8988T (cell line): Measurements from ENCODE around the gene RNF166.

Experiments
- DNase-seq: peaks from one replicate; pipeline ENCODE4 v3.0.0; 2011

Gene RNF166

DNA sequence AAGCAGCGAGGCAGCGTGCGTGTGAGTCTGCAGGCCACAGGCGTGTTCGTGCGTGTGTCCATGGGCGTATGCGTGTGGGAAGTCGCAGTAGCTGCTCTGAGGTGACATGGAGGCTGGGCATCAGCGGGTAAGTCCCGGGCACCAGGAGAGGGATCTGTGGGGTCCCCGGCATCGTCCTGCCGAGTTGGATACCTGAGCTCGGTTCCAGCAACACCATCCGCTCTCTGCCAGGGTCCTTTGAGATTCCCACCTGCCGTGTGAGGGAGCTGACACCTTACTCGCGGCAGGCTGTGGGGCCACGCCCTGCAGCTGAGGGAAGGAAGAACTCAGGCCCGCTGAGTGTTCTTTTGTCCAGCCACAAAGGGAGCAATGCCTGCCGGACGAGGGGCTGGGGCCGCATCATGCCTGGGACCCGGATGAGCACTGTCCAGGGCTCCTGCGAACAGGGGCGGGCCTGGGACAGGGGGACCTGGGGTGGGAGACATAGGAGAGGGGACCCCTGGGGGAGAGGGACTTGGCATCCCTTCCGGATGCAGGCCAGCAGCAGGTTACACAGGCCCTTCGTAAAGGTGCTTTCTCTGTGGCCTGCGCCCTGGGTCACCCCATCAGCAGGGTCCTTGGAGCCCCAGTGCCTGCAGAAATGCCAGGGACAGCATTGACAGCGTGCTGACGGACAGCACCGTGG is 14.9 kb downstream of the RNF166 start:
- no peak for DNase-seq

DNA sequence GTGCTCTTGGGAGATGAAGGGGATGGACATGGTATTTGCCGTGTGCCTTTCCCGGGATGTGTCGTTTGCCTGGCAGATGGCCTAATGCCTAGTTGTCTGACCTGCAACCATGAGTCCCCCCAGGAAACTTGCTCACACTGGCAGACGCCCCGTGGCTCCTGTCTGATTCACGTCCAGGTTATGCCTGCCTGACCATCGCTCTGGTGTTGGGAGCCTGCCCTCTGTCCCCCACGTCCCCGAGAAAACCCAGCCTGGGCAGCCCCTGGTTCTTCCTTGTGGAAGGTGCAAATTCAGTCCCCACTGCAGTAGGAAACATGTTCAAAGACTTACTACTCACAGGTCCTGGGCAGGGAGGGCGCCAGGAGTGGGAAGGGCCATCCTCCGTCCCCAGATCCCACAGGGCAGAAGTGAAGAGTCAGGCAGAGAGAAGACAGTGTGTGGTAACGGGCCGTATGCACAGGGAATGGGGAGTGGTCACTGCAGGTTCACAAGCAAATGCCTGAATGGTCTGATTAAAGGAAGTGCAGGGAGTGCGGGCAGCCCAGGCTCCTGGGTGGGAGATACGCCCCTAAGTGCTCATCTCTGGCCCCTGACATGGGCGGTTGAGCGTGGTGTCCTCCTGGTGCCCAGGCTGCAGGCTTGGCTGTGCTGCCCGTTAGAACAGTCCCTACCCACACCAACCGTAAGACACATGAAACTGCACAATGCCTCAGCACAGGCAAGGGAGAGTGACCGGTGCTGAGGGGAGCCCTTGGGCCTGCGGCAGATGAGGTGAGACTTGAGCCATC is 15.7 kb downstream of the RNF166 start:
- DNase-seq = no peak

DNA sequence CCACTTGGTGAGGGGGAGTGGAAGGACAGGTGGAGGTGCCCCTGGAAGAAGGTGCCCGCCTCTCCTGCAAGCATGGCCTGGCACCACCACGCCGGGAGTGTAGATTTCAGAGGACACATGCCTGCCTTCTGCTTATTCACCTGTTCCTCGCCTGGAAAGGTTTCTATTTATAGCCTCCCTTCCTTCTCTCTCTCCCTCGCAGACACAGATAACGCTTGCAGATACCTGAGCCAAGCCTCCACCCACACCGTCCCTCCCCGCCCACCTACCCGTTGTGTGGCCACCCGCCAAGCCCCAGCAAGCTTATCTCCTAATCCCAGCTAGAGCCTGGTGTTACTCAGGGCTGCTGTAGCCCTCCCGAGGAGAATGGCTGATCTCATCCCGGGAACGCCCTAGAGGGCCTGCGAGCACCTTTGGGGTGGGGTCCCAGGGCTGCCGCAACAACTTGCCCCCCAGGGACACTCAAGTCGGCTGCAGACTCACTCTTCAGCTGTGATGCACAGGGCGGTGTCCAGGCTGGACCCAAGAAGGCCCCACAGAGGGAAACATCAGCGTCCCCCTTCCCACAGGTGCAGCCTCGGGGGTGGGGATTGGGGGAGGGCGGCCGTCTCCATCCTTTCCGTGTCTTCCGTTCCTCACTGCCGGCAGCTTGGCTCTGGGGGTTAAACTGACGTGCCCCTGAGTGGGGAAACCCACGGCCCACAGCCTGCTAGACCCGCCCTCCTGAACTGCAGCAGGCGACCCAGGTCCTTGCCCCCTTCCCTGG is 18.0 kb downstream of the RNF166 start:
- no peak for DNase-seq

DNA sequence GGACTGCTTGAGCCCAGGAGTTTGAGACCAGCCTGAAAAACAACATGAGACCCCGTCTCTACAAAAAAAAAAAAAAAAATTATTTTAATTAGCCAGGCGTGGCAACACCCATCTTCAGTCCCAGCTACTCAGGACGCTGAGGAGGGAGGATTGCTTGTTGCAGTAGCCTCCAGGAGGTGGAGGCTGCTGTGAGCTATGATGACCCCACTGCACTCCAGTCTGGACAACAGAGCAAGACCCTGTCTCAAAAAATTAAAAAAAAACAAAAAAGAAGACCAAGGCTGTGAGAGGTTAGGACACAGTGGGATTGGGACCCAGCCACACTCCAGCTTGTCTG is 18.6 kb downstream of the RNF166 start:
- no peak for DNase-seq

DNA sequence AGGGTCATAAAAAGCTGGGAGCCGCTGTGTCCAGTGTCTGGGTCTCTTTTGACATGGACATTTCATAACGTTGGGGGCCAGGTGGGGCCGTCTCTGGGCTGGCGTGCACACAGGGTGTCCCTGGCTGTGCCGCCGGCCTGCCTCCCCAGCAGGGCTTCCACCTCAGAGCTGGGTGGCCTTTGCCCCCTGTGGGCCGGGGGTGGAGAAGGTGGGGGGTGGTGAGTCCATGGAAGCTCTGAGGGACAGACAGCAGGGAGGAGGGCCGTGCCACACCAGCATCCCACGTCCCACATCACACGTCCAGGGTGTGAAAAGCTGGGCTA is 19.0 kb downstream of the RNF166 start:
- DNase-seq = no peak

DNA sequence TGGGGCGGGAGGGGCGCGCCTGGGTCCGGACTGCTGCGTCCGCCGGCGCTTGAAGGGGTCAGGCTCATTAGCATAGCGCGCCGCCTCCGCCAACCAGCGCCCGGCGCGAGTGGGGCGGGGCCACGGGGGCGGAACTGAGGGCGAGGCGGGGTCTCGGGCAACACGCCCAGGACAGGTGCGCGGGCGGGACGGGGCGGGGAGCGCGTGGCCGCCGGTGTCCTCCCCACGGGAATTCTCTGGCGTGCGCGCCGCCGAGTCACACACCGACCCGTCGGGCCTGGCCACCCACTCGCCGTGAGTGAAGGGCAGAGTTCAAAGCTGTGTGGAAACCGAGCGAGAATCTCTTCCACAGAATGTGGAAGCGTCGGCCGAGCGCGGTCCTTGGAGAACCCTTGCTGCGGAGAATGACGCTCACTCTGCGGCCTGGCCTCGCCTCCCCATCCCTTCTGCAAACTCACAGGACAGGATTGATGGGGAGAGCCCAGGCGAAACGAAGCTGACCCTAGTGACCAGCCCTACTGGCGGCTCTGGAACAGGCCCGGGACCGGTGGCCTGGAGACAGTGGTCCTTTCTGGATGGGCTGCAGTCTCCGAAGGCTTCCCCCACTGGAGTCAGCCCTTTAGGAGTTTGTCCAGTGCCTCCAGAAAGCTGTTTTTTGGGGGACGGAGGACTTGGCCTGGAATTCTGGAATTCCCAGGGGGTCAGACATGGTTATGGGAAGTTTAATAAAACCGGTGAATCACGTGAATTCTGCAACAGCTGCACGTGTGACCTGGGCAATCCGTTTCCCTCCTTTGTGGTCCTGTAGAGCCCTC is 19.6 kb downstream of the RNF166 start, which contains the start of gene SNAI3:
Gene SNAI3 (minus strand): TSS at position 69 of the 815 bp plus-strand sequence. CDS start 101 bp downstream, outside the sequence.
- DNase-seq = peak; percentile 99

DNA sequence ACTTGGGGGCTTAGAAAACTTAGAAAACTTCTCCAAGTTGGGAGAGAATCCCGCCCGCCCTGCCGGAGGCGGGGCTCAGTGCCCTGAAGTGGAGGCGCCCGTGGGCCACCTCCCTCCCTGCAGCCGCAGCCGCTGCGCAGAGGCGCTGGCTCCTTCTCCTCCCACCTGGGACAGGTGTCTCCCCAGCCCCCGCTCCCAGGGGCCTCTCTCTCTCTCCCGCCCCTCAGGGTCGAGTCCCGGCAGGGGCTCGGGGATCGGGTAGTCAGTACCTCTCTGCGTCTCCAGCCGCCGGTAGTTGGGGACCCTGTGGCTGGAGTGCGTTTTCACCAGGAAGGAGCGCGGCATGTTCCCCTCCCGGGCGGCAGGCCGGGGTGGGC is 20.2 kb downstream of the RNF166 start:
- DNase-seq = no peak

DNA sequence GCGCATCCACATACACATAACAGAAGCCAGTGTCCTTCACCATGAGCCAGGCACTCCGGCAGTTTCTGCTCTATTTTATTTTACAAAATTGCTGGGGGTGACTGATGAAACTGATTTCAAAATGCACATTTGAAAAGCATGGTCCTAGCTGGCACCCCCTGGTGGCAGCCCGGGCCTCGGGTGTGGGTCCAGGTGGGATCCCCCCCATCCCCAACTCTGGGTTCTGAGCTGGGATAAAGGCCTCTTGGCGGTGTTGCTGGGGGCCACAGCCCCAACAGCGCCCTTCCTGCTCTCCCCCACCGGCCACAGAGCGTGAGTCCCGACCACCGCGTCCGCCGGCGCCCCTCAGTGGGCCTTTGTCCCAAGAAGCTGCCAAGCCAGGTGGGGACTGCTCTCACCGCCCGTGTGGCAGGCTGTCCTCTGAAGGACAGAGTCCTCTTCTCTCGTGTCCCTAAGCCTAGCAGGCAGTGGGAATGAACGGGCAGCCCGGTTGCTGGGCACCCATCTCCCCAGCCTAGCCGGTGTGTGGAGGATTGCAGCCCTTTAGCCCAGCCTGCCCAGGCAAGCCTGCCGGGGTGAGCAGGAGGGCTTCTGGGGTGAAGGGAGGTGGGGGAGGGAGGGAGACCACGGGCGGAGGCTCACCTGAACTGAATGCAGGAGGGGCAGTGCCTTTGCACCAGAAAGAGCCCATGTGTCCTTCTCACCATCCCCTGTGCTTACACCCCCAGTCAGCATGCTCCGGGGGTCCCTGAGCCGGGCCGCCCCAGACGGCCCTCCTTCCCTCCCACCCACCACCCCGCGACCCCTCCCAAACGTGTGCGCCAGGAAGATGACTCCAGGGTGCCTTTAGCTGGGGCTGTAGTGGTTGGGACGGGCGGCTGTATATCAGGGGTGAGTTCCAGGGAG is 20.8 kb downstream of the RNF166 start:
- peak; percentile 98 for DNase-seq

DNA sequence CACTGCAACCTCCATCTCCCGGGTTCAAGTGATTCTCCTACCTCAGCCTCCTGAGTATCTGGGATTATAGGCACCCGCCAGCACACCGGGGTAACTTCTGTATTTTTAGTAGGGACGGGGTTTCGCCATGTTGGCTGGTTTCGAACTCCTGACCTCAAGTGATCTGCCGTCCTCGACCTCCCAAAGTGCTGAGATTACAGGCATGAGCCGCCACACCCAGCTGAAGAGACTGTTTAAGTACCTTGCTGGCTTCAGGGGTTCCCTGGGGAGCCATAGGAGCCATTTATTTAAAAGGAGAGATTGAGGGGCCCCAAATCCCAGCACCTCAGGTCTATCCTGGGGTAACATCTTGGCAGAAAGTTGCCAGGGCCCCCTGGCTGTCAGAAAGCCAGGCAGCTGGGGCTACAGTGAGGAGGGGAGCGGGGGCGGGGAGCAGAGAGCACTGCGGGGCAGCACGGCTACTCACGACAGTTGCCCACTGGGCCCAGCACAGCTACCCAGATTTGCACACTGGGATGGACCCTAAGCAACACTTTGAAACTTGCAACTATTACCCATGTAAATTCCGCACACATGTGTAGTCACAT is 21.5 kb downstream of the RNF166 start:
- no peak for DNase-seq

DNA sequence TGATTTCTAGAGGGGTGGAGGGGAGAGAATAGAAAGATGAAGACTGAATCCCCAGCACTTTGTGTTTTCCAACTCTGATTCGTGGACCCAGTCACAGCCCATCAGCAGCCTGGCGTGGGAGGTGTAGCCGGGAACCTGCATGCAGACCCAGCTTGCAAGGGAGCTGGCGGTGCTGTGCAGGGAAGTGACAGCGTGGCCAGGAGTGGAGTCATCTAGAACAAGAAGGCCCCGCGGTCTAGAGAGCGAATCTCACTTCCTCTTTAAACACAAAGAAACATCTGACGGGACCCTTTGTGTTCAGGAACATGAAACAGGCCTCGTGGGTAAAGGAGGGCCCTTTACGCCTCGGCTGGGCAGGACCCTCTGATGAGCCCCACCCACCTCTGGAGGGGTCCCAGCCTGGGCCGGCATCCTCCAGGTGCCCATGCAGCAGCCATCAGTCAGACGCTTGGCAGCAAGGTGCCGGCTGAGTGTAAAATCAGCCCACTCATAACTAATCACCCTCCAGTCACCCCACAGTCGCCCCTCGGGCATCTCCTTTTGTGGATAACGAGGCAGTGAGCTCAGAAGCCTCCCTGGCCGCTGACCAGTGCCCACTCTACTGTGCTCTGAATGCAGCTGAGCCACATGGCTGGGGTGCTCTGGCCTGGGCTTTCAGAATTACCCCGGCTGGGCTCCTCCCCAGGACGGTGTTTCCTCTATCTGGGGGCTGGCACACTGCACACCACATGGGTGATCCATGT is 24.3 kb downstream of the RNF166 start:
- no peak for DNase-seq

DNA sequence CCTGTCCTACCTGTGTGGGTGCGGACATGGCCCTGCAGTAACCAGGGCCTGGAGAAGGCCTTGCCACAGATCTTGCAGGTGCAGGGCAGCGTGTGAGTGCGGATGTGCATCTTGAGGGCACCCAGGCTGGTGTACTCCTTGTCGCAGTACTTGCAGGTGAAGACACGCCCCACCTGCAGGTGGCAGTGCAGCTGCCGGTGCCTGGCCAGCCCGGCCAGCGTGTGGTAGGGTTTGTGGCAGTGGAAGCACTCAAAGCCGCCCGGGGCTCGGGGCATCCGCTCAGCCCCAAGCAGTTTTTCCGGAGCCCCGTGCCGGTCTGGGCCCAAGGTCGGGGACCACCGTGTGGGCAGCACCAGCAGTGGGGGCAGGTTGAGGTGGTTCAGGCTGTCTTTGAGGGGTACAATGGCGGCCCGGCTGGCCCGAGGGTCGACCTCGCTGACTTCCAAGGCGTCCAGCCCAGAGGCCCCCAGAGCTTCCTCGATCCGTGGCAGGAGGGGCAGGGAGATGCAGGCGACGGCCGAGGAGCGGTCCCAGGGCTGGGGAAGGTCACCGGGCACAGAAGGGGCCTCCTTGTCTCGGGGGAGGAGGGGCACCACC is 25.0 kb downstream of the RNF166 start:
- peak; percentile 91 for DNase-seq

DNA sequence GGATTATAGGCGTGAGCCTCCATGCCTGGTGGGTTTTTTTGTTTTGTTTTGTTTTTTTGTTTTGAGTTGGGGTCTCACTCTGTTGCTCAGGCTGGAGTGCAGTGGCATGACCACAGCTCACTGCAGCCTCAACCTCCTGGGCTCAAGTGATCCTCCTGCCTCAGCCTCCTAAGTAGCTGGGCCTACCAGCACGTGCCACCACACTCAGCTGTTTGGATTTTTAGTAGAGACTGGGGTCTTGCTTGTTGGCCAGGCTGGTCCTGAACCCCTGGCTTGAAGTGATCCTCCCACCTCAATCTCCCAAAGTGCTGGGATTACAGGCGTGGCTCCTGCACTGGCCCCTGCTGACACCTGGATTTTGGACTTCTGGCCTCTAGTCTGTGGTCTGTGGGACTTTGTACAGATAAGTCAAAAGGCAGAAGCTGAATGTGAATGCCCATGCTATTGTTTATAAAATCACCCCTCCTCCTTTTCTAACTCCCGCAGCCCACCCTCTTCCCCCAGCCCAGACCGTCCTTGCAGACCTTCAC is 25.6 kb downstream of the RNF166 start:
- DNase-seq = no peak

DNA sequence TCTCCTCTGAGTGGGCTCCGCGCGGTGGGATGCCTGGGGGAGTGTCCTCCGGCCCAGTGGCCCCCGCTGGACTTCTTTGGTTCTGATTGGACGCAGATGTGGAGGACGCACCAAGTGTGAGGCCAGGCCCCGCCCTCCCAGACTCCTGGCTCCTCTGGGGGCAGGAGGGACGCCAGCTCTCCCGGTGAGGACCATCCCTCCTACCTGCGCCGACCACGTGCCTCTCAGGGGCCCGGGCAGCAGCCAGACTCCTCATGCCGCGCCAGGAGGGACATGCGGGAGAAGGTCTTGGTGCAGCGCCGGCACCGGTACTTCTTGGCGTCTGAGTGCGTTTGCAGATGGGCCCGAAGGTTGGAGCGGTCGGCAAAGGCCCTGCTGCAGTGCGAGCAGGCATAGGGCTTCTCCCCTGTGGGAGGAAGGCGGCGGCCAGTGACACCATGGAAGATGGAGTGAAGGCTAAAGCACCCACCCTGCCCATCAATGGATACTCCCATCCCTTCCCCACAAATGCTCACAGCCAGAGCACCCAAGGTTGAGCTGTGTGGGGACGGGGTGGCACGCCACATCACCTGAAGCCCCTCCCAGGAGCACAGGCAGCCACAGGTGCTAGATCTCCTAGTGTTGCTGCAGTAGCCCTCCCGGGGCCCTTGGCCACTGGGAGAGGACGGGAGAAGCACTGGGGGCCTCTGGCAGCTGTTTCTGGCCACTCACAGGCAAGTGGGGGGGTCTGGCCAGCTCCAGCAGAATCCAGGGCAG is 27.8 kb downstream of the RNF166 start:
- DNase-seq = no peak

DNA sequence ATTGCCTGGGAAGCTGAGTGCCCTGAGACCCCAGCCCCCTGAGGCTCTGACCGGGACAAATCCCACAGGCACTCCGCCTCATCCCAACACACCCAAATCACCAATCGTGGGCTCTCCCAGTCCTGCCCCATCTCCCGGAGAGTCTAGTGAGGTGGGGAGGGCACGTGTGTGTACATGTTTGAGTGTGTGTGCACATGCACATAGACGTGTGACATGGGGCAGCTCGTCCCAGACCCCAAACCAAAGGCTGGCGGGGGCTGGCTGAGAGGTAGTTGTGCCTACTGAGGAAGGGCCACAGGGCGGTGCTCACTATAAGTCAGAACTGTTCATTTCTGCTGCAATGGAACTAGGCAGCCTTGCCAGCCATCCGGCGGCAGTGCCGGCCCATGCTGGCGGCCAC is 28.5 kb downstream of the RNF166 start:
- DNase-seq = no peak

DNA sequence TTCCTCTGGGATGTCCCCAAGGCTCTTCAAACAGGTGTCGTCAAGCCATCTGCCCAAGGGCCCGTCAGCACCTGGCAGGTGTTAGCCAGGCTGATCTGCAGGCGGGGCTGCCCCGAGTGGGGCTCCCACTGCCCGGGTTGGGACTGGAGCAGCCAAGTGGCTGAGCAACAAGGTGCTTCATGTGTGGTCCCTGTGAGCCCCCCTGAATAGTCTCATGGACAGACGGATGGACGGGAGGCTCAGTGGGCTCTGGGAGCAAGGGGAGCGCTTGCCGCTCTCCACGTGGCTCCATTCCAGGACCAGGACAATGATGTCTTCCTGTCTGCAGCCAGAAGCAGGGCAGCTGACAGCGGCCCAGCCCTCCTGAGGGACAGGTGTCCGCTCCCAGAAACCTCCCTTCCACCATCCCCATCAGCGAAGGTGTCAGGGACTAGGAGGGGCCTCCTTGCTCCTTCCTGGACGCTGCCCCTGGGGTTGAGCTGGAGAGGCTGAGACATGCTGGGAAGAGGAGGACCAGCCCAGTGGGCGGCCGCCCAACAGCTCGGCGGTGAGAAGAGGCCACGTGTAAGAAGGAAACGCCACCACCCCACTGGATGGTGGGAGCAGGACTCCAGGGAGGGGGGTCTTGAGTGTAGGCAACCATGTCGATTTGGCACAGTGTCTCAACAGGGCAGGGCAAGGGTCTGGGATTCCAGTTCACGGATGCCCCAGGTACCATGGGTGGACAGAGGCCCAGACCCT is 29.5 kb downstream of the RNF166 start:
- no peak for DNase-seq

DNA sequence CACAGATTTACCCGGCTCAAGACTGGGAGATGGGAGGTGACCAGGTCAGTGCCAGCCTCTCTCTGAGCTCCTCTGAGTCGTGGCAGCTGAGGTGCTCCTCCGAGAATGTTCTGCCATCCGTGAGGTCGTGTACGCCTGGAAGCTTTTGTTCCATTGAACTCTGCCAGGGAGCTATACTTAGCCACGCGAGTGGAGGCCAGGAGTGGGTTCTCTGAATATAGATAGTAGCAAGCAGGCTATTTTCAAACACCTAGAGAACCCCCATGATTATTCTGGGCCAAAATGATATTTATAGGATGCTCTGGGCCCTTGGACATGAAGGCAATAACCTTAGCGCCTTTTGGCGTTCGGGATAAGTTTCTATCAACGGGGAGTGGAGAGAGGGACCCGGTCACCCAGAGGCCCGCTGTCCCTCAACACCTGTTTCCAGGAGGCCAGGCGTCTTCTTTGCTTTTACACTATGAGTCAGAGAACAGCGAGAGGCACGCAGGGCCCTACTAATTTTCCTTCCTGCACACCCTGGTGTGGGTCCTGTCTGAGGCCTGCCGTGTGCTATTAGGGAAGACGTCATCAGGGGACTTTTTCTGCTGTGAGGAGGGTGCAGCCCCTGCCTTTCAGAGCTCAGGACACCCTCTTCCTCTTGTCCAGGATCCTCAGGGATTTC is 32.4 kb downstream of the RNF166 start:
- no peak for DNase-seq

DNA sequence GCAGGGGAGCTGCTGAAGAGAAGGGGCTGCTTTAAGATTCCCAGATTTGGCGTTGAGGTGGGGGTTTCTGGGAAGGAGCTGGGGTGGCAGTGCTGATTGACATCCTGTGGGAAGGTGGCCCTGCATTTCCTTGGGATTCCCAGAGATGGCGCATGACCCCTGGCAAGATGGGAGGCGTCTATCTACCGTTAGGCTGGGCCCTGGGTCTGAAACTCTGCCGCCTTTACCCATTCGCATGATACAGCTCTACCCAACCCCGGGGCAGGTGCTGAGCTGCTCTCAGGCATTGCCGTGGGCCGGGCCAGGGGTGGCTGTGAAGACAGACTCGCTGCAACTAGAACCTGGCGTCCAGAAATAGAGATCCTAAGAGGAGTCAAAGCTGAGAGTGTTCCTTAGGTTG is 33.4 kb downstream of the RNF166 start:
- no peak for DNase-seq

DNA sequence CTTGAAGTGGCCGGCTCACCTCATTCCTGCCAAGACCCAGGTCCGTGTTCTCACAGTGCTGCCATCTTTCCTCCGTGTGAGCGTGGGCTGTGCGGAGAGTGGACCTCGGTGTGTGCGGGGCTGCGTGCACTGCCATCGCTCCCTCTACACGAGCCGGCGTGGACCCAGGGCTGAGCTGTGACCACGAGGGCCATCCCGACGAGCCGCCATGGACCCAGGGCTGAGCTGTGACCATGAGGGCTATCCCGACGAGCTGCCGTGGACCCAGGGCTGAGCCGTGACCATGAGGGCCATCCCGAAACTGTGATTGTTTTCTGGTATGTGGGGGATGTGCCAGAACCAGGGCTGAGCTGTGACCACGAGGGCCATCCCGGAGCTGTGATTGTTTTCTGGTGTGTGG is 34.4 kb downstream of the RNF166 start:
- DNase-seq = no peak
